ENCODE data around the gene HOGA1.
"Not testable (repeated sequence)": the region's sequence is repeated elsewhere in the genome, so short reads cannot be mapped to it uniquely, and the experiment has no call there.

The HOGA1 gene

GRCh38 chr10:97575127-97575668, 9.0 kb upstream of the HOGA1 start:
- no peak for DNase-seq (ENCODE audit: low read depth, low spot score)
- POLR2A ChIA-PET: interaction anchor here (0.6 to 1.1 kb wide), 2 partner anchors 33 to 761 kb away, joined by 3 read pairs; no protein-coding TSS in a partner anchor
- no peak overlapping the region for H3K4me3 ChIP-seq (ENCODE audit: low read depth, low read length)
- TF ChIP-seq CTCF (IDR thresholded peaks at IDR 0.05; ENCODE audit: insufficient read depth, low read length, missing control alignments): no peak
- CTCF ChIA-PET: interaction anchor here (0.5 to 12.7 kb wide), 14 partner anchors 10 to 156 kb away, joined by 3 to 199 read pairs (median 4); partner anchors contain the start of genes C10orf62 and HOGA1

GRCh38 chr10:97576487-97576886, 7.7 kb upstream of the HOGA1 start:
- POLR2A ChIA-PET; H3K4me3 ChIP-seq (ENCODE audit: low read depth, low read length); DNase-seq (ENCODE audit: low read depth, low spot score): not testable (repeated sequence)
- CTCF ChIA-PET: interaction anchor here (1.2 to 12.7 kb wide), 9 partner anchors 8 to 155 kb away, joined by 3 to 199 read pairs (median 7); partner anchors contain the start of genes C10orf62 and HOGA1

- CTCF ChIA-PET: interaction anchor here (1.4 to 11.6 kb wide), 3 partner anchors 9 to 38 kb away, joined by 3 to 199 read pairs (median 3); no protein-coding TSS in a partner anchor
- POLR2A ChIA-PET: no interaction called here
- H3K4me3 ChIP-seq (ENCODE audit: low read depth, low read length): no peak overlapping the region
- DNase-seq (ENCODE audit: low read depth, low spot score): no peak
- no peak for TF ChIP-seq CTCF (IDR thresholded peaks at IDR 0.05; ENCODE audit: insufficient read depth, low read length, missing control alignments)
Observed at GRCh38 chr10:97577701-97578100, 6.5 kb upstream of the HOGA1 start.

- ChIA-PET CTCF (interaction anchor here (11.6 kb wide), 1 partner anchor 35 kb away, joined by 199 read pairs; no protein-coding TSS in a partner anchor), POLR2A (no interaction called here)
- no peak for DNase-seq (ENCODE audit: low read depth, low spot score)
- peak overlapping the region; percentile 12 for H3K4me3 ChIP-seq (ENCODE audit: low read depth, low read length)
- TF ChIP-seq CTCF (IDR thresholded peaks at IDR 0.05; ENCODE audit: insufficient read depth, low read length, missing control alignments): no peak
Observed at GRCh38 chr10:97578171-97578844, 5.9 kb upstream of the HOGA1 start.

- TF ChIP-seq CTCF (IDR thresholded peaks at IDR 0.05; ENCODE audit: insufficient read depth, low read length, missing control alignments): no peak
- CTCF ChIA-PET: interaction anchor here (1.2 to 2.5 kb wide), 2 partner anchors 9 to 12 kb away, joined by 4 to 21 read pairs; partner anchors contain the start of gene ANKRD2
- DNase-seq (ENCODE audit: low read depth, low spot score): no peak
- H3K4me3 ChIP-seq (ENCODE audit: low read depth, low read length): no peak overlapping the region
- POLR2A ChIA-PET: no interaction called here
Observed at GRCh38 chr10:97580421-97581367, 3.5 kb upstream of the HOGA1 start.

GRCh38 chr10:97582169-97582568, 2.0 kb upstream of the HOGA1 start:
- POLR2A ChIA-PET: no interaction called here
- no peak overlapping the region for H3K4me3 ChIP-seq (ENCODE audit: low read depth, low read length)
- DNase-seq (ENCODE audit: low read depth, low spot score): no peak
- CTCF ChIA-PET: interaction anchor here (1.1 to 2.5 kb wide), 3 partner anchors 10 to 29 kb away, joined by 3 to 21 read pairs (median 3); partner anchors contain the start of gene ANKRD2
- no peak for TF ChIP-seq CTCF (IDR thresholded peaks at IDR 0.05; ENCODE audit: insufficient read depth, low read length, missing control alignments)
